A673 (cell line): ENCODE results near the gene RNF180. TPM values are rescaled to one million over a fixed set of nuclear protein-coding genes. Genes with fewer than 3 reads are reported as not detected.
A peak's percentile ranks its signal among the peaks of the same experiment; 100 is the strongest.

Experiments
- Bru-seq: library from RNA; stranded (reverse); fragments of 400-500 nt; gene quantifications from one replicate; lab custom pipeline; 2021; lab: Mats Ljungman, UMichigan
- BruChase-seq, 2 experiments: library from RNA; stranded (reverse); fragments of 400-500 nt; gene quantifications; one replicate each; lab custom pipeline; 2021; lab: Mats Ljungman, UMichigan
- BruUV-seq: library from RNA; stranded (reverse); fragments of 400-500 nt; replicated peaks from 2 replicates; lab custom pipeline; 2021; lab: Mats Ljungman, UMichigan
- CTCF ChIA-PET: fragments of 300-600 bp; sonication (Branson Sonifier 250); formaldehyde crosslinking; loops from one replicate; lab custom pipeline; 2022; ENCODE audit warnings: antibody characterized with exemption; lab: Charles Lee
- POLR2A ChIA-PET: fragments of 300-600 bp; sonication (Branson Sonifier 250); formaldehyde crosslinking; loops from one replicate; lab custom pipeline; 2022; ENCODE audit warnings: antibody characterized with exemption; ENCODE audit not compliant: low non-redundant PET; lab: Charles Lee
- DNase-seq: peaks from one replicate; pipeline ENCODE4 v3.0.0-alpha.2; 2015; ENCODE audit warnings: low spot score
- H3K27ac ChIP-seq: fragments of 200-600 bp; sonication (generic); 2 replicates; pipeline ENCODE4 v1.5.1; 2016; ENCODE audit warnings: mixed run types, low read depth, mild to moderate bottlenecking, mixed read lengths, antibody characterized with exemption, low read length; ENCODE audit not compliant: poor library complexity, severe bottlenecking
- H3K27me3 ChIP-seq: fragments of 200-600 bp; sonication (generic); replicated peaks from 2 replicates; pipeline ENCODE4 v1.6.1; 2017; ENCODE audit warnings: mixed run types, low read depth, mild to moderate bottlenecking, mixed read lengths, antibody characterized with exemption, low read length; ENCODE audit not compliant: insufficient read depth, poor library complexity
- H3K36me3 ChIP-seq: fragments of 200-600 bp; sonication (generic); 2 replicates; pipeline ENCODE4 v1.6.1; 2016; ENCODE audit warnings: mixed run types, mild to moderate bottlenecking, mixed read lengths, antibody characterized with exemption, low read length; ENCODE audit not compliant: insufficient read depth, poor library complexity, severe bottlenecking
- H3K4me1 ChIP-seq: fragments of 200-600 bp; sonication (generic); 2 replicates; pipeline ENCODE4 v1.6.1; 2017; ENCODE audit warnings: mixed run types, mild to moderate bottlenecking, mixed read lengths, antibody characterized with exemption, low read length; ENCODE audit not compliant: insufficient read depth, poor library complexity, severe bottlenecking
- H3K4me3 ChIP-seq: fragments of 200-600 bp; sonication (generic); 2 replicates; pipeline ENCODE4 v1.5.1; 2016; ENCODE audit warnings: low read depth, mixed run types, mild to moderate bottlenecking, mixed read lengths, low read length; ENCODE audit not compliant: poor library complexity, severe bottlenecking
- H3K9me3 ChIP-seq: fragments of 200-600 bp; sonication (generic); 2 replicates; pipeline ENCODE4 v1.6.1; 2016; ENCODE audit warnings: mixed run types, low read depth, mild to moderate bottlenecking, mixed read lengths, antibody characterized with exemption, low read length; ENCODE audit not compliant: poor library complexity, severe bottlenecking
- CTCF ChIP-seq: fragments of 300-800, 200-600 bp; sonication (generic); conservative IDR thresholded peaks from 2 replicates; pipeline ENCODE4 v1.5.1; 2017; ENCODE audit warnings: low read depth, mild to moderate bottlenecking, antibody characterized with exemption, low read length, moderate library complexity, mixed read lengths
- EZH2 ChIP-seq: fragments of 200-600 bp; sonication (generic); IDR thresholded peaks from 2 replicates; pipeline ENCODE4 v1.6.1; 2017; ENCODE audit warnings: borderline replicate concordance, low read depth, mild to moderate bottlenecking, mixed read lengths, antibody characterized with exemption, low read length; ENCODE audit not compliant: poor library complexity, severe bottlenecking
- intact Hi-C: fragments of 100-400 bp; cut with micrococcal nuclease; formaldehyde crosslinking; loops from one replicate; pipeline ENCODE4 v1.10.0; 2022; ENCODE audit not compliant: unreplicated experiment
- long read RNA-seq: library from polyadenylated mRNA; stranded (forward); transcript quantifications from one replicate; pipeline ENCODE4 v2.0.0, GENCODE V29; 2022
- total RNA-seq: library from RNA; stranded (reverse); gene quantifications from 2 replicates; pipeline ENCODE4 v1.2.3, GENCODE V29; 2021

RNF180 gene
- total RNA-seq (0.67 and 1.5 TPM in 2 replicates), Bru-seq, nascent RNA (percentile 32 among the genes with signal in this experiment), BruChase-seq, experiment 1, labeled RNA remaining after a 2-hour chase (percentile 31 among the genes with signal in this experiment), BruChase-seq, experiment 2, labeled RNA remaining after a 6-hour chase (percentile 28 among the genes with signal in this experiment)
- long read RNA-seq, partial matches to known transcripts = 0 of 1 reads
- long read RNA-seq, other reads (novel, unspliced or antisense) = 1 of 1 reads

- Histone ChIP-seq H3K9me3 (no peaks in the 10 kb centered on the region), H3K4me1 (peaks cover 4% of the 10 kb centered on the region), H3K27me3 (peaks cover 75% of the 10 kb centered on the region), H3K27ac (no peak within 1 kb of the TSS), H3K4me3 (peak within 1 kb of the TSS; percentile 53), H3K36me3 (no peaks in the 10 kb centered on the region)
- POLR2A ChIA-PET = no interaction called here
- no TSS peak for BruUV-seq
- intact Hi-C loops = no loop called here
- CTCF ChIA-PET = no interaction called here
- TF ChIP-seq EZH2 = peak; percentile 69
- no peak for TF ChIP-seq CTCF
- peak; percentile 26 for DNase-seq
These were observed at the start of gene RNF180 for GRCh38 chr5:64165500-64166200. RNF180 (plus strand) TSS chr5:64165843; CDS start chr5:64200808, 34,965 bp downstream.

- no peaks in the 10 kb centered on the region for H3K27me3 ChIP-seq
- no TSS peak for BruUV-seq
- TF ChIP-seq EZH2 (no peak), CTCF (no peak)
- intact Hi-C loops = no loop called here
- no peak for DNase-seq
- POLR2A ChIA-PET = no interaction called here
- no peak overlapping the region for H3K27ac ChIP-seq
- H3K9me3 ChIP-seq = no peaks in the 10 kb centered on the region
- H3K36me3 ChIP-seq = no peaks in the 10 kb centered on the region
- no peak overlapping the region for H3K4me3 ChIP-seq
- CTCF ChIA-PET = no interaction called here
- H3K4me1 ChIP-seq = no peaks in the 10 kb centered on the region
These were observed 40.1 kb upstream of the RNF180 start for GRCh38 chr5:64125521-64125920.

- intact Hi-C loops = no loop called here
- DNase-seq = no peak
- Histone ChIP-seq H3K4me1 (no peaks in the 10 kb centered on the region), H3K27me3 (no peaks in the 10 kb centered on the region), H3K27ac (no peak overlapping the region), H3K36me3 (no peaks in the 10 kb centered on the region), H3K4me3 (no peak overlapping the region), H3K9me3 (no peaks in the 10 kb centered on the region)
- CTCF ChIA-PET = no interaction called here
- POLR2A ChIA-PET = no interaction called here
- no TSS peak for BruUV-seq
- no peak for TF ChIP-seq CTCF
- no peak for TF ChIP-seq EZH2
These were observed 39.4 kb upstream of the RNF180 start for GRCh38 chr5:64126202-64126741.
